Upper lobe of left lung (tissue), 6 donors: ENCODE results near the gene LAX1. TPM values are rescaled to one million over a fixed set of nuclear protein-coding genes. Genes with fewer than 3 reads are reported as not detected.
A peak's percentile ranks its signal among the peaks of the same experiment; 100 is the strongest.

Experiments
- ATAC-seq, 2 donors: fragments of 200-7000 bp; cut with Tn5 transposase; one replicate each; pipeline ENCODE4 v1.9.1; 2022; ENCODE audit warnings: mild to moderate bottlenecking in 2 of 2, moderate library complexity in 2 of 2; ENCODE audit not compliant: low FRiP score in 2 of 2
- DNase-seq, 2 donors: peaks; one replicate each; pipeline ENCODE4 v3.0.0-alpha.2; 2019 to 2020
- H3K27ac ChIP-seq, 4 donors: fragments of 200-600 bp; sonication (generic); one replicate each; pipeline ENCODE4 v1.5.1; 2016 to 2019
- H3K27me3 ChIP-seq, 4 donors: fragments of 200-600 bp; sonication (generic); one replicate each; pipeline ENCODE4 v1.5.1; 2017 to 2019
- H3K36me3 ChIP-seq, 4 donors: fragments of 200-600 bp; sonication (generic); one replicate each; pipeline ENCODE4 v1.5.1; 2016 to 2019
- H3K4me1 ChIP-seq, 4 donors: fragments of 200-600 bp; sonication (generic); one replicate each; pipeline ENCODE4 v1.5.1; 2018 to 2019
- H3K4me3 ChIP-seq, 4 donors: fragments of 200-600 bp; sonication (generic); one replicate each; pipeline ENCODE4 v1.5.1; 2017 to 2019; ENCODE audit warnings: mild to moderate bottlenecking in 2 of 4, moderate library complexity in 1 of 4
- H3K9me3 ChIP-seq, 4 donors: fragments of 200-600 bp; sonication (generic); one replicate each; pipeline ENCODE4 v1.5.1; 2018 to 2019
- CTCF ChIP-seq, 6 experiments: fragments of 450-650 bp in 4 of 6; fragments of 200-600 bp in 2 of 6; sonication (generic) in 2 of 6; IDR thresholded peaks; one replicate each; pipeline ENCODE4 v1.5.1; 2016 to 2019; ENCODE audit warnings: antibody characterized with exemption in 6 of 6
- EP300 ChIP-seq, 4 donors: sonication (generic); formaldehyde crosslinking; IDR thresholded peaks; one replicate each; pipeline ENCODE4 v1.5.1; 2017; ENCODE audit warnings: antibody characterized with exemption in 4 of 4, control low read depth in 2 of 4
- POLR2A ChIP-seq, 4 donors: fragments of 450-650 bp; IDR thresholded peaks; one replicate each; pipeline ENCODE4 v1.5.1; 2016 to 2017; ENCODE audit warnings: antibody characterized with exemption in 4 of 4, mild to moderate bottlenecking in 2 of 4
- POLR2AphosphoS5 ChIP-seq, 2 donors: sonication (generic); formaldehyde crosslinking; IDR thresholded peaks; one replicate each; pipeline ENCODE4 v1.5.1; 2017; ENCODE audit warnings: antibody characterized with exemption in 2 of 2
- WGBS, 2 donors: methylation state at CpG; one replicate each; pipeline ENCODE4 v1.1.5; 2017 to 2018; 5-methylcytosine and 5-hydroxymethylcytosine counted together
- total RNA-seq, 6 donors: library from RNA; depleted of rRNA in 4 of 6; stranded (reverse); fragments of >200 nt in 4 of 6; gene quantifications; one replicate each; pipeline versions ENCODE4 v1.1.0 to v1.2.1, GENCODE V29; 2016 to 2021
- donor health status: DM: no; HTN: no; CAD: no; lungs with moderate emphysema.
- donor health status: DM: no; HTN: yes; CAD: no; lungs with severe emphysema.

LAX1 gene
- total RNA-seq, 6 donors from 2014 or later, result 1.8 to 4.2 (median 2.3) TPM

- H3K4me3 ChIP-seq, result peak overlapping the region in 3 of 4 donors; percentile 68 to 83 (median 79)
- peaks cover 0 to 17% (median 0%) of the 10 kb centered on the region in 4 donors for H3K36me3 ChIP-seq
- 79 to 84% methylated on average over 2 of the region's 2 CpGs for WGBS, 2 donors
- H3K4me1 ChIP-seq, result peaks cover 35 to 44% (median 41%) of the 10 kb centered on the region in 4 donors
- TF ChIP-seq POLR2A (IDR thresholded peaks at IDR 0.05) (no peak), POLR2AphosphoS5 (IDR thresholded peaks at IDR 0.05) (no peak), CTCF (IDR thresholded peaks at IDR 0.05) (no peak), EP300 (IDR thresholded peaks at IDR 0.05) (no peak)
- ATAC-seq, result no peak
- no peaks in the 10 kb centered on the region for H3K9me3 ChIP-seq
- peak overlapping the region in 1 of 4 donors; percentile 98 for H3K27ac ChIP-seq
- no peaks in the 10 kb centered on the region for H3K27me3 ChIP-seq
- no peak for DNase-seq
Observed at GRCh38 chr1:203797216-203797615, 32.2 kb downstream of the LAX1 start.

- no peak for DNase-seq
- H3K4me1 ChIP-seq, result peaks cover 35 to 44% (median 41%) of the 10 kb centered on the region in 4 donors
- WGBS, 2 donors, result 78 to 82% methylated on average over 6 of the region's 6 CpGs
Observed at GRCh38 chr1:203797948-203798655, 33.1 kb downstream of the LAX1 start.

GRCh38 chr1:203799157-203799556, 34.2 kb downstream of the LAX1 start:
- Histone ChIP-seq H3K4me3 (no peak overlapping the region), H3K36me3 (peaks cover 0 to 28% (median 4%) of the 10 kb centered on the region in 4 donors), H3K4me1 (peaks cover 35 to 50% (median 44%) of the 10 kb centered on the region in 4 donors), H3K27me3 (no peaks in the 10 kb centered on the region), H3K9me3 (no peaks in the 10 kb centered on the region), H3K27ac (no peak overlapping the region)
- DNase-seq (no peak), ATAC-seq (no peak)
- 92 to 98% methylated on average over 4 of the region's 4 CpGs for WGBS, 2 donors
- no peak for TF ChIP-seq POLR2AphosphoS5 (IDR thresholded peaks at IDR 0.05)
- no peak for TF ChIP-seq CTCF (IDR thresholded peaks at IDR 0.05)
- no peak for TF ChIP-seq POLR2A (IDR thresholded peaks at IDR 0.05)
- no peak for TF ChIP-seq EP300 (IDR thresholded peaks at IDR 0.05)

More at GRCh38 chr1:203797948-203798655, 33.1 kb downstream of the LAX1 start:
- TF ChIP-seq EP300 (IDR thresholded peaks at IDR 0.05), result no peak
- no peak for TF ChIP-seq POLR2AphosphoS5 (IDR thresholded peaks at IDR 0.05)
- TF ChIP-seq CTCF (IDR thresholded peaks at IDR 0.05), result no peak
- no peak for TF ChIP-seq POLR2A (IDR thresholded peaks at IDR 0.05)
- no peaks in the 10 kb centered on the region for H3K27me3 ChIP-seq
- H3K9me3 ChIP-seq, result no peaks in the 10 kb centered on the region
- H3K27ac ChIP-seq, result no peak overlapping the region
- no peak for ATAC-seq
- peaks cover 0 to 21% (median 0%) of the 10 kb centered on the region in 4 donors for H3K36me3 ChIP-seq
- no peak overlapping the region for H3K4me3 ChIP-seq

GRCh38 chr1:203799971-203800370, 35.0 kb downstream of the LAX1 start:
- TF ChIP-seq CTCF (IDR thresholded peaks at IDR 0.05) (no peak), POLR2A (IDR thresholded peaks at IDR 0.05) (no peak), EP300 (IDR thresholded peaks at IDR 0.05) (no peak), POLR2AphosphoS5 (IDR thresholded peaks at IDR 0.05) (no peak)
- H3K4me1 ChIP-seq, result peaks cover 33 to 50% (median 41%) of the 10 kb centered on the region in 4 donors
- no peak for DNase-seq
- WGBS, 2 donors, result 63 to 67% methylated on average over 1 of the region's 1 CpG
- H3K9me3 ChIP-seq, result no peaks in the 10 kb centered on the region
- no peak overlapping the region for H3K27ac ChIP-seq
- H3K4me3 ChIP-seq, result no peak overlapping the region
- H3K36me3 ChIP-seq, result peaks cover 0 to 35% (median 5%) of the 10 kb centered on the region in 4 donors
- H3K27me3 ChIP-seq, result no peaks in the 10 kb centered on the region
- ATAC-seq, result no peak
